ENCODE data around the gene PLXNA1.

- TF ChIP-seq CTCF (IDR thresholded peaks at IDR 0.05) (no peak), POLR2A (IDR thresholded peaks at IDR 0.05) (no peak)
Observed at GRCh38 chr3:127032296-127032990, 49.5 kb downstream of the PLXNA1 start.

Data from uterus (tissue), 2 donors.